B cell (primary cell): Measurements from ENCODE around the gene ALS2CL. TPM values are rescaled to one million over a fixed set of nuclear protein-coding genes. Genes with fewer than 3 reads are reported as not detected.

Experiments
- ATAC-seq: fragments of 200-7000 bp; cut with Tn5 transposase; one replicate; pipeline ENCODE4 v1.10.0; 2021; ENCODE audit warnings: low read depth, mild to moderate bottlenecking, moderate number of reproducible peaks, moderate library complexity
- CTCF ChIA-PET: fragments of 350-600 bp; sonication (Branson Sonifier 250); formaldehyde crosslinking; loops from one replicate; lab custom pipeline; 2021; ENCODE audit warnings: antibody characterized with exemption, inconsistent platforms; lab: Charles Lee
- POLR2A ChIA-PET: fragments of 350-600 bp; sonication (Branson Sonifier 250); formaldehyde crosslinking; loops from one replicate; lab custom pipeline; 2021; ENCODE audit warnings: antibody characterized with exemption; lab: Charles Lee
- DNase-seq: peaks from one replicate; pipeline ENCODE4 v3.0.0; 2013
- H2AFZ ChIP-seq: 2 replicates; pipeline ENCODE4 v1.6.1; 2012; ENCODE audit warnings: mild to moderate bottlenecking, low read depth, low read length; ENCODE audit not compliant: insufficient read depth, poor library complexity, severe bottlenecking
- H3K27ac ChIP-seq, 2 donors: 1 replicate in 1 of 2; 2 replicates in 1 of 2; pipeline ENCODE4 v1.5.1; 2012 to 2013; ENCODE audit warnings: low read length in 2 of 2, mild to moderate bottlenecking in 2 of 2, moderate library complexity in 1 of 2
- H3K27me3 ChIP-seq, 4 experiments: fragments of 200-600 bp in 1 of 4; sonication (generic) in 1 of 4; replicated peaks in 1 of 4; 1 replicate in 2 of 4; 2 replicates in 2 of 4; pipeline versions ENCODE4 v1.6.1 to v1.7.0; 2013 to 2016; ENCODE audit warnings: low read length in 3 of 4, mild to moderate bottlenecking in 2 of 4, mixed read lengths in 1 of 4, moderate library complexity in 1 of 4; ENCODE audit not compliant: insufficient read depth in 4 of 4, control insufficient read depth in 3 of 4; ENCODE audit errors: control extremely low read depth in 1 of 4
- H3K36me3 ChIP-seq, 2 experiments: replicated peaks in 1 of 2; 1 replicate in 1 of 2; 2 replicates in 1 of 2; pipeline versions ENCODE4 v1.6.1 to v1.7.1; 2013; ENCODE audit warnings: low read length in 1 of 2; ENCODE audit not compliant: insufficient read depth in 2 of 2, control insufficient read depth in 1 of 2; ENCODE audit errors: control extremely low read depth in 1 of 2, extremely low read depth in 1 of 2
- H3K4me1 ChIP-seq, 2 donors: fragments of 200-600 bp in 1 of 2; sonication (generic) in 1 of 2; 1 replicate in 1 of 2; 2 replicates in 1 of 2; pipeline versions ENCODE4 v1.5.1 to v1.6.1; 2013 to 2017; ENCODE audit warnings: low read length in 2 of 2; ENCODE audit not compliant: control insufficient read depth in 2 of 2, insufficient read depth in 2 of 2
- H3K4me2 ChIP-seq: replicated peaks from 2 replicates; pipeline ENCODE3; 2012; ENCODE audit warnings: mild to moderate bottlenecking, low read depth, low read length; ENCODE audit not compliant: poor library complexity, severe bottlenecking
- H3K4me3 ChIP-seq, 5 experiments: fragments of 200-600 bp in 1 of 5; sonication (generic) in 1 of 5; 1 replicate in 3 of 5; 2 replicates in 2 of 5; pipeline versions ENCODE4 v1.5.1 to v1.7.0; 2011 to 2016; ENCODE audit warnings: low read length in 4 of 5, mild to moderate bottlenecking in 4 of 5, low read depth in 2 of 5, control low read depth in 1 of 5, moderate library complexity in 1 of 5; ENCODE audit not compliant: insufficient read depth in 1 of 5; ENCODE audit errors: control extremely low read depth in 1 of 5, extremely low read depth in 1 of 5
- H3K79me2 ChIP-seq: fragments of 200-600 bp; sonication (generic); one replicate; pipeline ENCODE4 v1.6.0; 2016; ENCODE audit warnings: low read length; ENCODE audit not compliant: control insufficient read depth, insufficient read depth
- H3K9ac ChIP-seq: fragments of 200-600 bp; sonication (generic); 2 replicates; pipeline ENCODE4 v1.6.1; 2017; ENCODE audit warnings: mild to moderate bottlenecking, low read length, moderate library complexity
- H3K9me3 ChIP-seq, 3 donors: one replicate each; pipeline versions ENCODE4 v1.6.1 to v1.7.1; 2013; ENCODE audit warnings: low read length in 2 of 3; ENCODE audit not compliant: control insufficient read depth in 2 of 3, insufficient read depth in 1 of 3; ENCODE audit errors: control extremely low read depth in 1 of 3
- H4K20me1 ChIP-seq: 2 replicates; pipeline ENCODE4 v1.6.0; 2012; ENCODE audit warnings: mild to moderate bottlenecking, low read length; ENCODE audit not compliant: insufficient read depth, control insufficient read depth, poor library complexity, severe bottlenecking
- H3K27ac Mint-ChIP-seq: one replicate; pipeline ENCODE4 v1.8.0; 2021; ENCODE audit warnings: mixed read lengths
- H3K27me3 Mint-ChIP-seq: one replicate; pipeline ENCODE4 v1.8.0; 2021; ENCODE audit warnings: mixed read lengths
- H3K4me1 Mint-ChIP-seq: one replicate; pipeline ENCODE4 v1.8.0; 2021; ENCODE audit warnings: mixed read lengths
- H3K4me3 Mint-ChIP-seq: one replicate; pipeline ENCODE4 v1.8.0; 2021; ENCODE audit warnings: mixed read lengths
- H3K9me3 Mint-ChIP-seq: one replicate; pipeline ENCODE4 v1.8.0; 2022; ENCODE audit warnings: mixed read lengths; ENCODE audit not compliant: insufficient read depth
- EZH2 ChIP-seq: IDR thresholded peaks from 2 replicates; pipeline ENCODE4 v1.6.1; 2012; ENCODE audit warnings: borderline replicate concordance, low read depth, mild to moderate bottlenecking, moderate library complexity, low read length; ENCODE audit not compliant: insufficient read depth, poor library complexity, severe bottlenecking
- WGBS: methylation state at CpG from one replicate; pipeline ENCODE4 v1.1.5; 2013; ENCODE audit warnings: missing lambda C conversion rate; ENCODE audit not compliant: insufficient coverage; 5-methylcytosine and 5-hydroxymethylcytosine counted together
- intact Hi-C: fragments of 100-400 bp; cut with micrococcal nuclease; formaldehyde crosslinking; loops from one replicate; pipeline ENCODE4 v1.10.0; 2022
- polyA plus RNA-seq: library from polyadenylated mRNA; depleted of rRNA; stranded (reverse); fragments of >200 nt; gene quantifications from 2 replicates; pipeline ENCODE4 v1.2.3, GENCODE V29; 2012
- total RNA-seq, 2 donors: library from RNA; stranded (reverse); fragments of 120-200 nt in 1 of 2; gene quantifications; 1 replicate in 1 of 2; 2 replicates in 1 of 2; pipeline versions ENCODE4 v1.2.3 to v1.2.4, GENCODE V29; 2013 to 2022
- TF ChIP-seq, protein P1 (sequence below): fragments of 200-600 bp; IDR thresholded peaks from one replicate; pipeline ENCODE4 v1.8.0; 2022; ENCODE audit warnings: antibody characterized with exemption, mild to moderate bottlenecking

ALS2CL gene
- total and polyA plus RNA-seq, 2 donors (not counting 1 experiment from before 2014, with no cell fraction given): 0.22 to 0.30 TPM

DNA sequence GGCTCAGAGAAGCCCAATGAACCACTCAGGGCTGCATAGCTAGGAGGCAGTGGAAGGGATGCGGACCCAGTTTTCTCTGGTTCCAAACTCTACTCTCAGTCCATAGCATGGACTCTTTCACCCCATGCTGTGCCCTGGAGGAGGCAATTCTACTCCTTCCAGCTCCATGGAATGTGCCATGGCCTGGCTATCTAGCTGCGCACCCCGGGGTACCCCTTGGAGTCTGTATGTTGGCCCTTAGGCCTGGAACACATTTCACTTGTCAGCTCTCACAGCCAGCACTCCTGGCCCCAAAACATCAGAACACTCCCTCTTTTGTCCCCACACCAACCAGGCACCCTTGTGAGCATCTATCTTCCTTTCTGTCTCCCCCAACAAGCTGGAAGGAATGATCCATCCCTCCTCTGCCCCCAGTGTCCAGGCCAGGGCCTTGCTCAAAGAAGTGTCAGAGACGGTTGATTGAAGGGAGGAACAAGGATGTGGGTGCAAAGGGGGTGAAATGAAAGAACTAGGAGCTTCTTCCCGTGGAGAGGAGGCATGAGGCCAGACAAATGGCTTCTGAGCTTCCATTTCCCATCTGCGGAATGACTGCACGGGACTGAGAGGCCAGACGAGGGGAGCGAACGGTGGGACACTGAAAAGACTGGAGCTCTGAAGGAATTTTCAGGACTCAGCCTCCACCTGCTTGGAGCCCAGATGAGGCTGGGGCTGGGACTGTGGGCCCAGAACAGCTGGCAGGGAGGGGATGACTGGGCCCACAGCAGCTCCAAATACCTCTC is 21.4 kb upstream of the ALS2CL start:
- Histone ChIP-seq H3K36me3 (no peaks in the 10 kb centered on the region), H3K9me3 (no peaks in the 10 kb centered on the region), H3K79me2 (no peaks in the 10 kb centered on the region), H3K9ac (no peak overlapping the region), H3K4me3 (no peak overlapping the region), H3K4me1 (no peaks in the 10 kb centered on the region), H4K20me1 (no peaks in the 10 kb centered on the region), H3K27ac (no peak overlapping the region), H3K4me2 (no peak overlapping the region), H3K27me3 (peaks cover 0 to 13% (median 0%) of the 10 kb centered on the region in 4 experiments), H2AFZ (no peak overlapping the region)
- no peak for TF ChIP-seq EZH2
- TF ChIP-seq, protein P1, sequence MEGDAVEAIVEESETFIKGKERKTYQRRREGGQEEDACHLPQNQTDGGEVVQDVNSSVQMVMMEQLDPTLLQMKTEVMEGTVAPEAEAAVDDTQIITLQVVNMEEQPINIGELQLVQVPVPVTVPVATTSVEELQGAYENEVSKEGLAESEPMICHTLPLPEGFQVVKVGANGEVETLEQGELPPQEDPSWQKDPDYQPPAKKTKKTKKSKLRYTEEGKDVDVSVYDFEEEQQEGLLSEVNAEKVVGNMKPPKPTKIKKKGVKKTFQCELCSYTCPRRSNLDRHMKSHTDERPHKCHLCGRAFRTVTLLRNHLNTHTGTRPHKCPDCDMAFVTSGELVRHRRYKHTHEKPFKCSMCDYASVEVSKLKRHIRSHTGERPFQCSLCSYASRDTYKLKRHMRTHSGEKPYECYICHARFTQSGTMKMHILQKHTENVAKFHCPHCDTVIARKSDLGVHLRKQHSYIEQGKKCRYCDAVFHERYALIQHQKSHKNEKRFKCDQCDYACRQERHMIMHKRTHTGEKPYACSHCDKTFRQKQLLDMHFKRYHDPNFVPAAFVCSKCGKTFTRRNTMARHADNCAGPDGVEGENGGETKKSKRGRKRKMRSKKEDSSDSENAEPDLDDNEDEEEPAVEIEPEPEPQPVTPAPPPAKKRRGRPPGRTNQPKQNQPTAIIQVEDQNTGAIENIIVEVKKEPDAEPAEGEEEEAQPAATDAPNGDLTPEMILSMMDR: no peak
- no peak overlapping the region for H3K27ac Mint-ChIP-seq
- intact Hi-C loops: no loop called here
- WGBS: 93% methylated on average over 9 of the region's 10 CpGs
- H3K4me3 Mint-ChIP-seq: no peak overlapping the region
- no peak for DNase-seq
- H3K9me3 Mint-ChIP-seq: no peaks in the 10 kb centered on the region
- H3K27me3 Mint-ChIP-seq: peaks cover 19% of the 10 kb centered on the region
- POLR2A ChIA-PET: no interaction called here
- CTCF ChIA-PET: interaction anchor here (1.1 to 1.6 kb wide), 2 partner anchors 180 kb away, joined by 3 read pairs; no protein-coding TSS in a partner anchor
- H3K4me1 Mint-ChIP-seq: no peaks in the 10 kb centered on the region
- ATAC-seq: no peak

DNA sequence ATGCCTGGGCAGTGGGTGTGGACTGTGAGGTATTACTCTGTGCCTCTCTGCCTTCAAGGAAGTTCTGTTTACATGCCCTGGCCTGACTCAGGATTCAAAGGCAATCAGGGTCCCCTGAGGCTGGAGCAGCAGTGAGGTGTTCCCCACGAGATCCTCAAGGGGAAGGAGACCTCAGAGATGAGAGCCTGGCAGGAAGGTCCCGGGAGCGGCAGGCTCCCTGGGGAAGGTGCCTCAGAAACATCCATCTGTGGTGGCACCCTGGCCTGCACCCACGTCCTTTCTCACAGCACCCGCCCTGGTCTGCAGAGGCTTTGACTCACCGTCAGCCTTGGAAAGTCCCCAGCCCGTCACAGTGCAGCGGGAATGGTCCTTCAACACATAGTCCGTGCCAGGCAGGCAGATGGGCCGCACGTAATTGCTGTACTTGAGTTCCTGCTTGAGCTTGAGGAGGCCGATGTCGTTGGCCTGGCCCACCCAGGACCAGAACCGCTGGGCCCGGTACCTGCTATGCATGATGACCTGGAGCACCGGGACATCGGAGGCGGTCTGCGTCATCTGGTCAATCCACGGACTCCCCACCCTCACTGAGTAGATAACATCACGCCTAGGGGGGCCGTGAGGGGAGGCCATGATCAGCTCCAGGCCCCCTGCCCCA is 20.5 kb upstream of the ALS2CL start:
- Histone ChIP-seq H4K20me1 (no peaks in the 10 kb centered on the region), H3K9me3 (no peaks in the 10 kb centered on the region), H3K79me2 (no peaks in the 10 kb centered on the region), H3K4me2 (no peak overlapping the region), H3K27ac (no peak overlapping the region), H3K9ac (no peak overlapping the region), H3K36me3 (no peaks in the 10 kb centered on the region), H3K4me1 (no peaks in the 10 kb centered on the region), H2AFZ (no peak overlapping the region), H3K4me3 (no peak overlapping the region), H3K27me3 (peaks cover 0 to 6% (median 0%) of the 10 kb centered on the region in 4 experiments)
- H3K4me1 Mint-ChIP-seq: no peaks in the 10 kb centered on the region
- no peak for TF ChIP-seq EZH2
- TF ChIP-seq, protein P1: no peak
- H3K27ac Mint-ChIP-seq: no peak overlapping the region
- H3K27me3 Mint-ChIP-seq: peaks cover 13% of the 10 kb centered on the region
- H3K9me3 Mint-ChIP-seq: no peaks in the 10 kb centered on the region
- intact Hi-C loops: no loop called here
- peak; percentile 56 for ATAC-seq
- H3K4me3 Mint-ChIP-seq: no peak overlapping the region
- ChIA-PET CTCF (interaction anchor here (1.1 to 1.3 kb wide), 2 partner anchors 8 to 181 kb away, joined by 3 read pairs; no protein-coding TSS in a partner anchor), POLR2A (no interaction called here)
- WGBS: 71% methylated on average over 22 of the region's 22 CpGs
- DNase-seq: no peak
